HepG2 (cell line): Measurements from ENCODE around the gene C3orf22.

Experiments
- TF ChIP-seq, protein P1 (sequence below): sonication (generic); formaldehyde crosslinking; IDR thresholded peaks from 2 replicates; pipeline ENCODE4 v1.5.0; 2020; ENCODE audit warnings: mild to moderate bottlenecking, missing genetic modification reagents, moderate library complexity
- TF ChIP-seq, protein P2 (sequence below): sonication (generic); formaldehyde crosslinking; IDR thresholded peaks from 2 replicates; pipeline ENCODE4 v1.5.0; 2020; ENCODE audit warnings: missing genetic modification reagents
- TF ChIP-seq, protein P3 (sequence below): conservative IDR thresholded peaks from 2 replicates; pipeline ENCODE4 v1.6.1; 2018; ENCODE audit warnings: missing genetic modification reagents
- TF ChIP-seq, protein P4 (sequence below): sonication (generic); formaldehyde crosslinking; IDR thresholded peaks from 2 replicates; pipeline ENCODE4 v1.4.0; 2020; ENCODE audit warnings: missing genetic modification reagents

DNA sequence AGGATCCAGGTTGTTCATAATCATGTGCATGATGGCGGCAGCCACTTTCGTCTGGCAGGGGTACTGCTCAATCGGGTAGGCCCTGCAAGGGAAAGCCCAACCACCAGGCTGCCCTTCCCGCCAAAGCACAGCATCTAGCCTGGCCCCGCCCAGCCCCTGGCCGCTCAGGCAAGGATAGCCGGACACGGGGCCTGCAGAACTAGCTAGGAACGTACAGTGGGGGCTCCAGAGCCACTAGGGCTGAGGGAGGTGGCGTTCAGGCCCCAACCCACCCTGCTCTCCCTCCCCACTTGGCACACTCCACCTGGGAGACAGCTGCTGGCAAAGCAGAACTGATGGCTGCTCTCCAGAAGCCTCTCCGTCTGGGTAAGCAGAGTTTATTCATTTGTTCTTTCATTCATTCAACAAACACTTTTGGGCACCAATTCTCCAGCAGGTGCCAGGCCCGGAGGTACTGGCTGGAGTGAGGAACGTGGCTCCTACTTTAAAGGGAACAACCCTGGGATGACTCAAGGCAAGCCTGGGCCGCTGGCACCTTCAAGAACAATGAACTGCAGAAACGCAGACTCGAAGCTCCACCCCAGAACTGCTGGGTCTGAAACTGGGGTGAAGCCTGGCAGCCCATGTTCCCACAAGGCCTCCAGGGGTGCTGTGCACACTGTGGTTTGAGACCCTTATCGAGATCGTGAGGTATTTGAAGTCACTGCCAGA is 49.0 kb downstream of the C3orf22 start:
- TF ChIP-seq, protein P1, sequence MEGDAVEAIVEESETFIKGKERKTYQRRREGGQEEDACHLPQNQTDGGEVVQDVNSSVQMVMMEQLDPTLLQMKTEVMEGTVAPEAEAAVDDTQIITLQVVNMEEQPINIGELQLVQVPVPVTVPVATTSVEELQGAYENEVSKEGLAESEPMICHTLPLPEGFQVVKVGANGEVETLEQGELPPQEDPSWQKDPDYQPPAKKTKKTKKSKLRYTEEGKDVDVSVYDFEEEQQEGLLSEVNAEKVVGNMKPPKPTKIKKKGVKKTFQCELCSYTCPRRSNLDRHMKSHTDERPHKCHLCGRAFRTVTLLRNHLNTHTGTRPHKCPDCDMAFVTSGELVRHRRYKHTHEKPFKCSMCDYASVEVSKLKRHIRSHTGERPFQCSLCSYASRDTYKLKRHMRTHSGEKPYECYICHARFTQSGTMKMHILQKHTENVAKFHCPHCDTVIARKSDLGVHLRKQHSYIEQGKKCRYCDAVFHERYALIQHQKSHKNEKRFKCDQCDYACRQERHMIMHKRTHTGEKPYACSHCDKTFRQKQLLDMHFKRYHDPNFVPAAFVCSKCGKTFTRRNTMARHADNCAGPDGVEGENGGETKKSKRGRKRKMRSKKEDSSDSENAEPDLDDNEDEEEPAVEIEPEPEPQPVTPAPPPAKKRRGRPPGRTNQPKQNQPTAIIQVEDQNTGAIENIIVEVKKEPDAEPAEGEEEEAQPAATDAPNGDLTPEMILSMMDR (CRISPR knock-in tag): no peak
- TF ChIP-seq, protein P2, sequence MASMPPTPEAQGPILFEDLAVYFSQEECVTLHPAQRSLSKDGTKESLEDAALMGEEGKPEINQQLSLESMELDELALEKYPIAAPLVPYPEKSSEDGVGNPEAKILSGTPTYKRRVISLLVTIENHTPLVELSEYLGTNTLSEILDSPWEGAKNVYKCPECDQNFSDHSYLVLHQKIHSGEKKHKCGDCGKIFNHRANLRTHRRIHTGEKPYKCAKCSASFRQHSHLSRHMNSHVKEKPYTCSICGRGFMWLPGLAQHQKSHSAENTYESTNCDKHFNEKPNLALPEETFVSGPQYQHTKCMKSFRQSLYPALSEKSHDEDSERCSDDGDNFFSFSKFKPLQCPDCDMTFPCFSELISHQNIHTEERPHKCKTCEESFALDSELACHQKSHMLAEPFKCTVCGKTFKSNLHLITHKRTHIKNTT (CRISPR knock-in tag): no peak
- TF ChIP-seq, protein P3, sequence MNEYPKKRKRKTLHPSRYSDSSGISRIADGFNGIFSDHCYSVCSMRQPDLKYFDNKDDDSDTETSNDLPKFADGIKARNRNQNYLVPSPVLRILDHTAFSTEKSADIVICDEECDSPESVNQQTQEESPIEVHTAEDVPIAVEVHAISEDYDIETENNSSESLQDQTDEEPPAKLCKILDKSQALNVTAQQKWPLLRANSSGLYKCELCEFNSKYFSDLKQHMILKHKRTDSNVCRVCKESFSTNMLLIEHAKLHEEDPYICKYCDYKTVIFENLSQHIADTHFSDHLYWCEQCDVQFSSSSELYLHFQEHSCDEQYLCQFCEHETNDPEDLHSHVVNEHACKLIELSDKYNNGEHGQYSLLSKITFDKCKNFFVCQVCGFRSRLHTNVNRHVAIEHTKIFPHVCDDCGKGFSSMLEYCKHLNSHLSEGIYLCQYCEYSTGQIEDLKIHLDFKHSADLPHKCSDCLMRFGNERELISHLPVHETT (CRISPR knock-in tag): no peak
- TF ChIP-seq, protein P4, sequence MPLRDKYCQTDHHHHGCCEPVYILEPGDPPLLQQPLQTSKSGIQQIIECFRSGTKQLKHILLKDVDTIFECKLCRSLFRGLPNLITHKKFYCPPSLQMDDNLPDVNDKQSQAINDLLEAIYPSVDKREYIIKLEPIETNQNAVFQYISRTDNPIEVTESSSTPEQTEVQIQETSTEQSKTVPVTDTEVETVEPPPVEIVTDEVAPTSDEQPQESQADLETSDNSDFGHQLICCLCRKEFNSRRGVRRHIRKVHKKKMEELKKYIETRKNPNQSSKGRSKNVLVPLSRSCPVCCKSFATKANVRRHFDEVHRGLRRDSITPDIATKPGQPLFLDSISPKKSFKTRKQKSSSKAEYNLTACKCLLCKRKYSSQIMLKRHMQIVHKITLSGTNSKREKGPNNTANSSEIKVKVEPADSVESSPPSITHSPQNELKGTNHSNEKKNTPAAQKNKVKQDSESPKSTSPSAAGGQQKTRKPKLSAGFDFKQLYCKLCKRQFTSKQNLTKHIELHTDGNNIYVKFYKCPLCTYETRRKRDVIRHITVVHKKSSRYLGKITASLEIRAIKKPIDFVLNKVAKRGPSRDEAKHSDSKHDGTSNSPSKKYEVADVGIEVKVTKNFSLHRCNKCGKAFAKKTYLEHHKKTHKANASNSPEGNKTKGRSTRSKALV: no peak
